ENCODE results near the gene CCDC54.
"Not testable (repeated sequence)": the region's sequence is repeated elsewhere in the genome, so short reads cannot be mapped to it uniquely, and the experiment has no call there.

Gene CCDC54

DNA sequence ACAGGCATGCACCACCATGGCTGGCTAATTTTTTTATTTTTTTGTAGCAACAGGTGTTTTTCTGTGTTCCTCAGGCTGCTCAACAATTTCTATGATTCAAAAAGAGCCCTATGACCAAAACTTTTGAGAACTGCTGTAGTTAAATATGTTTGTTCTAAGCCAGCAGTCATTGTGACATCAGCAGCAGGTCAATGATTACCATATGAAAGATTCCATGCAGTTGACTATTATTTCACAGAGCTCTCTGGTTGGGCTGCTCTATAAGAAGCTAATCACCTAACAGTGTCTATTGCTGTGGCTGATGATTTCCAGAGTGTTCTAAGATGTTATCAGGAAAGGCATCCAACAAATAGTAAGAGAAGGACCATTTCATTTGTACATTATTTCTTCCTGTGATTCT, at the start of gene CCDC54:
CCDC54 (plus strand) TSS at position 289 of the 400 bp plus-strand sequence. CDS start 149 bp downstream, outside the sequence.
- DNase-seq (ENCODE audit: low read depth), result peak; percentile 25

DNA sequence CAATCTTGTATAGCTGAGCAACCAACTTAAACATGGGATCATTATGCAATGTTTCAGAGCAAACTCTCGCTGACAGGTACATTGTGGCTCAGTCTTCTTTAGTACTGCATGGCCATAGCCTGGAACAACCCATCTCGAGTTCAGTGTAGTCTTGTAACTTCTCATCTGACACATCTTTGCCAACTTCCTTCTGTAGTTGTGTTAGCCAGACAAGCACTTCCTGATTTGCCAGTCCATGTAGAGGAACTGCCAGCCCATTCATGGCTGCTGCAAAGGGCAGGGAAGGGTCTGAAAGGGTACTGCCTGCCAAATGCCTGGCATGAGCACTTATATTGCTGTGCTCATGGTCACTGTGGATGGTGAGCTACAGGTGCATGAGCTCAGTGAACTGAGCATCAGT, 49.2 kb upstream of the CCDC54 start:
- no peak for DNase-seq (ENCODE audit: low read depth)

DNA sequence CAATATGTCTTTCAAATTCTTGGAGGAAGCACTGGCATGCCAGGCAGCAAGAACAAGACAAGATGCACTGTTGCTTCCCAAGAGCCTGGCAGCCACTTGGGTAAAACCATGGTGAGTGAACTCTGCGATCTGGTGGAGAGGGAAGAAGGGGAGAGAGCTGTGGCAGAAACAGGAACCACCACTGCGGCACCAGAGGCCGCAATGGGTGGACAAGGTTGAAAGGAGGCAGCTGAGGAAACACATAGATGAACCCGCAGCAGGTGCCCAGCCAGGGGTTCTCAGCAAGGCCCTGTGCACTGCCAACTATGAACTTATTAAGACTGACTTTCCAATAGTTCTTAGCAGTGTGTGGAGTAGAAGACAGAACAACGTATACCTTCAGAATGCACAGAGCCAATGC, 48.2 kb upstream of the CCDC54 start:
- no peak for DNase-seq (ENCODE audit: low read depth)

- not testable (repeated sequence) for DNase-seq (ENCODE audit: low read depth)
These were observed 37.5 kb upstream of the CCDC54 start for GRCh38 chr3:107339690-107340089.

- DNase-seq (ENCODE audit: low read depth), result no peak
These were observed 32.5 kb upstream of the CCDC54 start for GRCh38 chr3:107344722-107345121.

GRCh38 chr3:107345822-107346405, 31.3 kb upstream of the CCDC54 start:
- no peak for DNase-seq (ENCODE audit: low read depth)

DNA sequence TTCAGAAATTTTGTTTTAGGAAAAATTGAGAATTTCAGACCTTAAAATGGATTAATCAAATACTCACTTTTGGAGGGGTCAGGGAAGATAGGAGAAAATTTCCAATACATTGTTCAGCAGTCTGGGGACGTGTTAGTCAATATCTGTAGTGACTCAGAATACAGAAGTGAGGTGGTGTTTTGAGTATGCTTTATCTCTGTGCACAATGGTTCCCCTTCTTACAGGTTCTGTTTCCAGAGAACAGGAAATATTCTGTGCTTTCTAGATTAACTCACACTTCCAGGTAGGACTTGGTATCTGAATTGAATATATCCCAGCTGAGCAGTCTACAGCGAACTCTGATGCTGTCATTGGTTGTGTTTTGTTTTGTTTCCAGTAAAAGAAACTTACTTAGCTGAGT, 30.7 kb upstream of the CCDC54 start:
- DNase-seq (ENCODE audit: low read depth), result no peak

DNA sequence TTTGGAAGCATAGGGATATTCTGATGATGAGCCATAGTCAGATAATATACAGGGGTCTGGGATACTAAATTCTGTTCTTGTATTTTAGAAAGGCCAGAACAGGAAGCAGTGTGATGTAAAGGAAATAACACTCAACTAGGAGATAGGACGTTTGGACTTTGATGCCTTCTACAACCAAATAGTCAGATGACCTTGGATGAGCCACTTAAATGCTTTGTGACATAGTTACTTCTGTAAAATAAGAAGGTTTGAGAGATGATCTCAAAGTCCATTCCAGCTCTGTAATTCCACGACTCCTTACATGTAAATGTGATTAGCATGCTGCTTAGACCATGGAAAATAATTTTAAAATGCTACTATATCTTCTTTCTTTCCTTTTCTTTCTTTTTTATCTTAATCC, 29.5 kb upstream of the CCDC54 start:
- no peak for DNase-seq (ENCODE audit: low read depth)

DNA sequence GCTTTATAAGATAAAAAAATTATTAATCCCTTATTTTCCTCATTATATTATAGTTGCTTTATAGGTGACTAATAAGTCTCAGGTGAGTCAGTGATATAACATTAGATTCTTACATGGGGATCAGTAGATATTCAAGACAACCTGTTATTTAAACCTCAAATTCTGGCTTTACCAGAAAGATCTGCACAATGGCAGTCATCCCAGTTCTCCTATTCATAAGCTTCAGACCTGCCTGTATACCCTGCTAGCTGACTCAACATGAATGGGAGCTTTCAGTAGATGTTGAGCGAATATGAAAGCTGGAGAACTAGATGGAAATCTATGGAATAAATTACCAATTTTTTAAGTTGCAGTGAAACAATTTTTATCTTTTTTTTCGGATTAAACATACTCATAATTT, 20.5 kb upstream of the CCDC54 start:
- DNase-seq (ENCODE audit: low read depth), result no peak

- DNase-seq (ENCODE audit: low read depth), result no peak
These were observed 15.6 kb upstream of the CCDC54 start for GRCh38 chr3:107361633-107362032.

DNA sequence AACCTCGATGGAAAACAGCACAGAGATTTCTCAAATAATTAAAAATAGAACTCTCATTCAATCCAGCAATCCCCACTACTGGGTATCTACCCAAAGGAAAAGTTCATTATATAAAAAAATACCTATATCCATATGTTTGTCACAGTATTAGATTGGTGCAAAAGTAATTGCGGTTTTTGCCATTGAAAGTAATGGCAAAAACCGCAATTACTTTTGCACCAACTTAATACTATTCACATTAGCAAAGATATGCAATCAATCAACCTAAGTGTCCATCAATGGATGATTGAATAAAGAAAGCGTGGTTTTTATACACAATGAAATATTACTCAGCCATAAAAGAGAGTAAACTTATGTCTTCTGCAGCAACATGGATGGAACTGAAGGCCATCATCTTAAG, 12.2 kb upstream of the CCDC54 start:
- no peak for DNase-seq (ENCODE audit: low read depth)

DNA sequence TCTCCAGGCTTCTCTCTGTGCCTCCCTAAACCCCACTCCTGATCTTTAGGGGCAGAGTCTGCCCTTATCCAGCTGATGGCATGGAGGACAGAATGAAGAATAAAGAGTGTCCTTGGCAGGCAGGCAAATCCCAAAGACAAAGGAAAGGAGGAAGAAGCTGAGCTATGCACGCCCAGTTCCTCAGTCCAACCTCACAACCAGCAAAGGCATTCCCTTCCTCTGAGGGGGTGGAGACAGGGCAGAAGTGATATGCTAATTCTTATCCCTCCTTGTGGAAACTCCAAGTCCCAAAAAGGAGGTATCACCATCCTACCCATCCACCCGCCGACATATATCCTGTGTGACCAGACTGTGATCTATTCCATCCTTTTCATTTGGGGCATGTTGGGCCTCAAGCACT, 10.5 kb upstream of the CCDC54 start:
- no peak for DNase-seq (ENCODE audit: low read depth)

DNA sequence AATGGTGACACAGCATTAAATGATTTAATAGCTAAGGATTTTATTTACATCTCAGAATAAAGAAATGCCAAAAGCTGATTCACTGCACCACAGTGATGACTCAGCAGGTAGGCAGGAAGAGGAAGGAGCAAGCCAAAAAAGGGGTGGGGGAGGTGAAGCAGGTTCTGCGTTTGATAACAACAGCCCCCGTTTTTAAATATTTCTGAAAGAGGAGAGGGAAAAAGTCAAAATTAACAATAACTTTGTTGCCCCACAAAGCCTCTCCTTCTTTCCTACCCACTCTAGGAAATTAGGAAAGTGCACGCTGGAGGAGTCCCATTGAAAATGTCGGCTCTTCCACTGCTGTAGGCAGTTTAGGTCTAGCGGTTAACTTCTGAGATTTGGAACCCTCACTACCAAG, 9.9 kb upstream of the CCDC54 start:
- DNase-seq (ENCODE audit: low read depth), result peak; percentile 30

DNA sequence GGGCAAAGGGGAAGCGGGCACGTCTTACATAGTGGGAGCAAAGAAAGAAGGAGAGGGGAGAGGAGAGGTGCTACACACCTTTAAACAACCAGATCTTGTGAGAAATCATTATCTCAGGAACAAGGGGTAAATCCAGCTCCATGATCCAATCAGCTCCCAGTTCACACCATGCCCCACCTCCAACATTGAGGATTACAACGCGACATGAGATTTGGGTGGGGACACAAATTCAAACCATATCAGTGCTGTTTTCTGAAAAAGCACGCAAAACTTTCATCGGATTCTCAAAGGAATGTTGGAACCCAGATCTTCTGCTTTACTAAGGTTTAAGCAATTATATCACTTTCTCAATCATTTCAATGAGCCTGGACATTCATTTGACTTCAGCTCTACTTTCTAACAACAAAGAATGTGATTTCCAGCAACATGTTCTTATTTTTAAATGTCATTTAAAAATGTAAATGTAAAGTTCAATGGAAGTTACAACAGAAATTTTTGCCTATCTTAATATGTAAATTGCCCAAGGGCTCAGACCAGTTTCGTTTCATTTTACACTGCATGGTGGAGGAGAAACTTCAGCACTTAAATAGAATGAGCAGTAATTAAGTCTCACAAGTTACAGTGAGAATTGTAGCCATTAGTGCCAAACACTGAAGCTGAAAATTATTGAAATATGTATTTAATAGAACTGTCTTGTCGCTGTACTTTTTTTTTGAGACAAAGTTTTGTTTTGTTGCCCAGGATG, 8.4 kb upstream of the CCDC54 start:
- DNase-seq (ENCODE audit: low read depth), result no peak

GRCh38 chr3:107369791-107370190, 7.4 kb upstream of the CCDC54 start:
- no peak for DNase-seq (ENCODE audit: low read depth)

GRCh38 chr3:107370907-107371306, 6.3 kb upstream of the CCDC54 start:
- no peak for DNase-seq (ENCODE audit: low read depth)

- DNase-seq (ENCODE audit: low read depth), result no peak
These were observed 4.7 kb upstream of the CCDC54 start for GRCh38 chr3:107372506-107372905.

GRCh38 chr3:107373896-107374295, 3.3 kb upstream of the CCDC54 start:
- no peak for DNase-seq (ENCODE audit: low read depth)

GRCh38 chr3:107375682-107376081, 1.6 kb upstream of the CCDC54 start:
- no peak for DNase-seq (ENCODE audit: low read depth)

DNA sequence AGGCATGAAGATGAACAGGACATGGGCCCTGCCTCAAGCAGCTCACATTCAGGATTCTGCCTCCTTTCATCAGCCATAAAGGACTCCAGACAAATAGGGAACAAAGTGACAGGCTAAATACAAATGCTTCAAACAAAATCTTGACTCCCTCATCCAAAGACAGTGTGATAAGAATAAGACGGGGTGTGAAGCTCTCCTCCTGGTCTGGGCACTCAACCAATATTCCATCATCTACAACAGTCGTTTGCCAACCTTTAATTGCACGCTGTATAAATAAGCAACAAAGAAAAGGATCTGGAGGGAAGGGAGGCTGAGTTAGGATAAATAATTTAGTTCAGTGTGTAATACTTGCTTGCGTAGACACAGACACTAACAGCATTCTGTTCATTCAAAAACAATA, 5.4 kb downstream of the CCDC54 start:
- no peak for DNase-seq (ENCODE audit: low read depth)

DNA sequence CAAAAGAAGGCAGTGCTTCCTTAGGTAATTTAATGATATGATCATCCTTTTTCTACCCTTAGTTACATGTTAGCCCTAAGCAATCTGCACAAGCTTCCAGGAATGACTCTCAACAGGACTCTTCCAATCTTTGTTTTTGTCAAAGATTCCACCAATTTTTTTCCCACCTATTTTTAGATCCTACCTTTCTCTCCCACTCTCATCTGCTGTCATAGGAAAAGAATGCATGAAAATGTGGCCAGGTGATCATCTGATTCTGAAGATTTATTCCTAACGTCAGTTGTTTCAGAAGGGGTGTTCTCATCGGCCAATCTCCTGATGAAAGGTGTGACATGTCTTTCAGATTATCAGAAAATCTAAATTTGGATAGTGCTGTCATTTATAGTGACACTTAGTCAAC, 7.2 kb downstream of the CCDC54 start:
- no peak for DNase-seq (ENCODE audit: low read depth)

DNA sequence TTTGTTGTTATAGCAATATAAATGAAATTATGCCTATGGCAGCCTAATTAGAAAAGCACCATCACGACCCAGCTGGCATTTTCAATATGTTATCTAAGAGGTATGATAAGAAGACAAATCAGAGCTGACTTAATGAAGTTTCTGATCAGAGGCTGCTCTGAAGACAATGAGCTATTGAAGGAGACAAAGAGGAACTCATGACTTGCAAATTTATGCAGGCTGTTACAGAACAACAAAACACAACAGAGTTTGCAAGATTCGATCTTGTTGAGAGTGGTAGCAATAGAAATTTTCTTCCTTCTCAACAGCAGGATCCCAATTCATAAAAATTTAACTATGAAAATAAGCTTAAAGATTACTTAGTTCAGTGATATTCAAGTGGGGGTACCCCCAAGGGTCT, 7.7 kb downstream of the CCDC54 start:
- no peak for DNase-seq (ENCODE audit: low read depth)

GRCh38 chr3:107387555-107387954, 10.3 kb downstream of the CCDC54 start:
- DNase-seq (ENCODE audit: low read depth), result no peak

DNA sequence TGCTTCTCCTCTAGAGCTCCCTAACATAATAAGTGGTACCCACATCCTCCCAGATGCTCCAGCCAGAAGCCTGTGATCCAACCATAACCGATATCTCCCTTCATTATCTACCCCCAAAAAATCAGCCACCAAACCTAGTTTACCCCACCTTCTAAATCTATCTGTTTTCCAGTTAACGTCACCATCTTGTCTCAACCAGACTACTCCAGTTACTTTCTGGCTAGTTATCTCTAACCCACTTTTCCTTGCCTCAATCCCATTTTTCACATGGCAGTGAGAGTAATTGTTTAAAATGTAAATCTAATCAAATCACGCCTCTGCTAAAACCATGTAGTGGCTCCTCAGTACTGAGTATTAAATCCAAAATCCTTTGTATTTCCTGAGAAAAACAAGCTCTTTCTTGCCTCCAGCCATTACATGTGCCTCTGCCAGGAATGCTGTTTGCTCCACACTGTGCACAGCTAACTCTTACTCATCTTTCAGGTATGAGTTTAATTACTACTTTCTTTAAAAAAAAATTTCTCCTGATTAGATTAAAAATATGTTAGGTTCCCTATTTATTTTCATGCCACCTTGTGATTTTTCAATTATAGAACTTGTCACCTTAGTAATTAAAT, 15.4 kb downstream of the CCDC54 start:
- peak; percentile 26 for DNase-seq (ENCODE audit: low read depth)

All from GM04504 (cell line).